ENCODE data around the gene TTLL11.

Gene TTLL11

GRCh38 chr9:122099271-122099869 lies 6.3 kb upstream of the TTLL11 start:
- peak; percentile 62 for DNase-seq
- Histone ChIP-seq H3K4me3 (ENCODE audit: low read depth, low read length) (no peak overlapping the region), H3K27me3 (replicated peaks) (no peaks in the 10 kb centered on the region), H3K36me3 (replicated peaks) (no peaks in the 10 kb centered on the region), H3K27ac (no peak overlapping the region)
- in situ Hi-C loops (cut with HindIII; ENCODE audit: low pct_ligation_motif_present, low sequenced_read_pairs): no loop called here
- peak; percentile 88 for TF ChIP-seq CTCF (IDR thresholded peaks at IDR 0.05; ENCODE audit: low read depth, low read length, missing control alignments)

GRCh38 chr9:122097679-122098315 lies 4.7 kb upstream of the TTLL11 start:
- H3K27me3 ChIP-seq (replicated peaks): no peaks in the 10 kb centered on the region
- no peak overlapping the region for H3K27ac ChIP-seq
- no peak overlapping the region for H3K4me3 ChIP-seq (ENCODE audit: low read depth, low read length)
- no peak for DNase-seq
- in situ Hi-C loops (cut with HindIII; ENCODE audit: low pct_ligation_motif_present, low sequenced_read_pairs): no loop called here
- H3K36me3 ChIP-seq (replicated peaks): no peaks in the 10 kb centered on the region
- TF ChIP-seq CTCF (IDR thresholded peaks at IDR 0.05; ENCODE audit: low read depth, low read length, missing control alignments): no peak

DNA sequence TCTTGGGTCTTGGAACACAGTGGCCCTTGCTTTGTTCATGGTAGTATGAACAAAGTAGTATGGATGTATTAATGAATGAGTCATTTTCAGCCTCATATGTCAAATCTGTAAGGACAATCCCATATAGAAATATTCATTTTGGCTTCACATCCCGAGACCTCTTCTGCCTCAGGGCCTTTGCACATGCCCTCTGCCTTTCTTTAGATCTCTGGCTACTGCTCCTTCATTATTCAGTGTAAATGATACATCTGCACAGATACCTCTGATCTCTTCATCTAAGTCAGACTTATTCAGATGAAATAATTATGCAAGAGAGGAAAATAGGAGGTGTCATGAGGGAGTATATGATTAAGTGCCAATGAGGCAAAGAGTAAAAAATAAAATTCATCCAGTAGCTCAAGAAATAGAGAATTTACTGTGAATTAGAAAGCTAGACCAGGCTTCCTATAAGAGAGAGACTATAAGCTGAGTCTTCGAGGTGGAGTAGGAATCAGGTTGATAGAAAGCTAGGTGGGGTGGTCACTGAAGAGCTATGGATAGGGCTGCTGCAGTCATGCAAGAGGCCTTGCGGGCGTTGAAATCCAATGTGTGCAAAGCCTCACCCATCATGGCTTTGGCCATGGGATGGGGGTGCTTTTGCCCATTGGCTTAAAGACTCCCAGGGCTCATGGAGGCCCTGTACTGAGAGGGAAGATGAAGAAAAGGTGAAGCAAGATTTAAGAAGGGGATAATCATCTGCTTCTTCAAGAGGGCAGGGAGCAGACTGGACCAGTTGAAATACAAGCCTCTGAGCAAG lies 3.7 kb upstream of the TTLL11 start:
- Histone ChIP-seq H3K4me3 (ENCODE audit: low read depth, low read length) (no peak overlapping the region), H3K36me3 (replicated peaks) (no peaks in the 10 kb centered on the region), H3K27me3 (replicated peaks) (no peaks in the 10 kb centered on the region), H3K27ac (no peak overlapping the region)
- DNase-seq: no peak
- in situ Hi-C loops (cut with HindIII; ENCODE audit: low pct_ligation_motif_present, low sequenced_read_pairs): no loop called here
- no peak for TF ChIP-seq CTCF (IDR thresholded peaks at IDR 0.05; ENCODE audit: low read depth, low read length, missing control alignments)

GRCh38 chr9:122095010-122095767 lies 2.1 kb upstream of the TTLL11 start:
- H3K4me3 ChIP-seq (ENCODE audit: low read depth, low read length): no peak overlapping the region

More at GRCh38 chr9:122095010-122095767, 2.1 kb upstream of the TTLL11 start:
- peak; percentile 72 for DNase-seq
- Histone ChIP-seq H3K27ac (no peak overlapping the region), H3K27me3 (replicated peaks) (no peaks in the 10 kb centered on the region), H3K36me3 (replicated peaks) (no peaks in the 10 kb centered on the region)
- in situ Hi-C loops (cut with HindIII; ENCODE audit: low pct_ligation_motif_present, low sequenced_read_pairs): no loop called here
- peak; percentile 77 for TF ChIP-seq CTCF (IDR thresholded peaks at IDR 0.05; ENCODE audit: low read depth, low read length, missing control alignments)
